Measurements from ENCODE around the gene TNFRSF1B. TPM values are rescaled to one million over a fixed set of nuclear protein-coding genes. Genes with fewer than 3 reads are reported as not detected.

TNFRSF1B gene
- polyA plus RNA-seq, 1 donor from 2014 or later, result not detected

- H3K79me2 ChIP-seq (replicated peaks; ENCODE audit: insufficient read depth, low read length), result no peaks in the 10 kb centered on the region
- no peak overlapping the region for H3K27ac ChIP-seq (ENCODE audit: low read length)
- no peaks in the 10 kb centered on the region for H4K20me1 ChIP-seq (ENCODE audit: insufficient read depth)
- H3K9ac ChIP-seq (ENCODE audit: low read length), result no peak overlapping the region
- no peaks in the 10 kb centered on the region for H3K27me3 ChIP-seq (ENCODE audit: insufficient read depth, low read depth, low read length)
- H3F3A ChIP-seq (ENCODE audit: insufficient read depth, low read length, poor library complexity, severe bottlenecking), result no peaks in the 10 kb centered on the region
- no peak overlapping the region for H3K4me3 ChIP-seq (ENCODE audit: low read length)
- no peaks in the 10 kb centered on the region for H3K9me2 ChIP-seq (ENCODE audit: insufficient read depth, low read length)
- H3K4me2 ChIP-seq (ENCODE audit: low read length), result no peak overlapping the region
- H2AFZ ChIP-seq (ENCODE audit: low read depth, low read length), result no peak overlapping the region
- no peaks in the 10 kb centered on the region for H3K9me3 ChIP-seq (ENCODE audit: low read length)
- no peak for TF ChIP-seq POLR2AphosphoS5 (IDR thresholded peaks at IDR 0.05)
- TF ChIP-seq CTCF (IDR thresholded peaks at IDR 0.05; ENCODE audit: poor library complexity, severe bottlenecking), result no peak
- TF ChIP-seq MXI1 (conservative IDR thresholded peaks at IDR 0.05; ENCODE audit: poor library complexity, severe bottlenecking), result no peak
- no peak for TF ChIP-seq EP300 (conservative IDR thresholded peaks at IDR 0.05; ENCODE audit: poor library complexity, severe bottlenecking)
- TF ChIP-seq TAF1 (IDR thresholded peaks at IDR 0.05; ENCODE audit: low read depth), result no peak
- TF ChIP-seq SMC3 (conservative IDR thresholded peaks at IDR 0.05; ENCODE audit: poor library complexity), result no peak
- TF ChIP-seq RAD21 (conservative IDR thresholded peaks at IDR 0.05), result no peak
- H3K36me3 ChIP-seq (ENCODE audit: insufficient read depth, low read length), result peaks cover 8% of the 10 kb centered on the region
Observed at GRCh38 chr1:12249748-12250147, 83.0 kb downstream of the TNFRSF1B start.

GRCh38 chr1:12251442-12251841 lies 84.7 kb downstream of the TNFRSF1B start:
- TF ChIP-seq TAF1 (IDR thresholded peaks at IDR 0.05; ENCODE audit: low read depth) (no peak), EP300 (conservative IDR thresholded peaks at IDR 0.05; ENCODE audit: poor library complexity, severe bottlenecking) (no peak), SMC3 (conservative IDR thresholded peaks at IDR 0.05; ENCODE audit: poor library complexity) (no peak), CTCF (IDR thresholded peaks at IDR 0.05; ENCODE audit: poor library complexity, severe bottlenecking) (no peak), MXI1 (conservative IDR thresholded peaks at IDR 0.05; ENCODE audit: poor library complexity, severe bottlenecking) (no peak), REST (IDR thresholded peaks at IDR 0.05; ENCODE audit: borderline replicate concordance) (no peak), EZH2 (IDR thresholded peaks at IDR 0.05; ENCODE audit: borderline replicate concordance, insufficient read depth, low read length, poor library complexity, severe bottlenecking) (no peak), POLR2AphosphoS5 (IDR thresholded peaks at IDR 0.05) (no peak), RAD21 (conservative IDR thresholded peaks at IDR 0.05) (no peak)
- Histone ChIP-seq H3K4me3 (ENCODE audit: low read length) (no peak overlapping the region), H4K20me1 (ENCODE audit: insufficient read depth) (no peaks in the 10 kb centered on the region), H3K9ac (ENCODE audit: low read length) (no peak overlapping the region), H3K36me3 (ENCODE audit: insufficient read depth, low read length) (peaks cover 8% of the 10 kb centered on the region), H3K27ac (ENCODE audit: low read length) (no peak overlapping the region), H3K79me2 (replicated peaks; ENCODE audit: insufficient read depth, low read length) (no peaks in the 10 kb centered on the region), H3K27me3 (ENCODE audit: insufficient read depth, low read depth, low read length) (no peaks in the 10 kb centered on the region), H3K9me2 (ENCODE audit: insufficient read depth, low read length) (no peaks in the 10 kb centered on the region), H3K9me3 (ENCODE audit: low read length) (no peaks in the 10 kb centered on the region), H3F3A (ENCODE audit: insufficient read depth, low read length, poor library complexity, severe bottlenecking) (no peaks in the 10 kb centered on the region), H2AFZ (ENCODE audit: low read depth, low read length) (no peak overlapping the region), H3K4me2 (ENCODE audit: low read length) (no peak overlapping the region)

Measured in neural cell (in vitro differentiated cells).